HT-29 (cell line): ENCODE results near the gene CDC23. TPM values are rescaled to one million over a fixed set of nuclear protein-coding genes. Genes with fewer than 3 reads are reported as not detected.
"Not testable (repeated sequence)": the region's sequence is repeated elsewhere in the genome, so short reads cannot be mapped to it uniquely, and the experiment has no call there.

ENCODE experiments used
- DNase-seq: peaks from one replicate; pipeline ENCODE4 v3.0.0-alpha.2; 2015; ENCODE audit warnings: low spot score
- total RNA-seq: library from RNA; depleted of rRNA; stranded (reverse); fragments of >200 nt; shearing (Covaris generic); gene quantifications from 2 replicates; pipeline ENCODE4 v1.2.3, GENCODE V29; 2014; rRNA removed

Gene CDC23
- total RNA-seq, 1 experiment from 2014 or later, result 7.3 TPM

DNA sequence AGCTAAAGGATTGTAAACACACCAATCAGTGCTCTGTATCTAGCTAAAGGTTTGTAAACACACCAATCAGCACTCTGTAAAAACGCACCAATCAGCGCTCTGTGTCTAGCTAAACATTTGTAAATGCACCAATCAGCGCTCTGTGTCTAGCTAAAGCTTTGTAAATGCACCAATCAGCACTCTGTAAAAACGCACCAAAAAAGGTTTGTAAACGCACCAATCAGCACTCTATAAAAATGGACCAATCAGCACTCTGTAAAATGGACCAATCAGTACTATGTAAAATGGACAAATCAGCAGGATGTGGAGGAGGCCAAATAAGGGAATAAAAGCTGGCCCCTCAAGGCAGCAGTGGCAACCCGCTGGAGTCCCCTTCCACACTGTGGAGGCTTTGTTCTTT is 69.5 kb downstream of the CDC23 start:
- not testable (repeated sequence) for DNase-seq

DNA sequence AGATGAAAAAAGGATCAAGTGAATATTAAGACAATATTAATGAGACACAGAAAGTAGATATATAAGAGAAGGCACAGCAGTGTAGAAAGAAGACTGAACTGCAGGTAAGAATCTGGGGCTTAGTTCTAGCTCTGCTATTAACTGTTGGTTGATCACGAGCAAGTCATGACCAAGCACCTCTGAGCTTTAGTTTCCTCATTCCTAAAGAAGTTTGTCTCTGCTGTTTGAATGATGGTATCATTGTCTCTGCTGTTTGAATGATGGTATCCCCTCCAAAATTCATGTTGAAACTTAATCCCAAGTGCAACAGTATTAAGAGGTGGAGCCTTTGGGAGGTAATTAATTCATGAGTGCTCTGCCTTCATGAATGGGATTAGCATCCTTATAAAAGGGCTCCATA is 71.4 kb downstream of the CDC23 start:
- no peak for DNase-seq

DNA sequence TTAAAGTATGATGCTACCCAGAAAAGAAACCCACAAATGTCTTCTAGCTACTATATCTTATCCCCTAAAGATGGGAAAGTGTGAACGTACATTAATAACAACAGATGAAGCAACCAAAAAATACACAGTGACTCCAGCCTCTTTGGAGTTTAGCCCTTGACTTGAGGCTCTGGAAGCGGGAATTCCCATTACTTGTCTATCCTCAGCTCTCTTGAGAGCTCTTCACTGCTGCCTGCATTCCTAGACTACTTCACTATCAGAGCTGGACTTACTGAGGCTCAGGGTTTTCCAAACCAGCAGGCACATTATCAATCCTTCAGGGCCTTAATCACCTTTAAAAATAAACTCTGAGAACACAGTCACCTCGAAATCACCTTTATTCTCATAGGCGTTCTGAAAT is 72.9 kb downstream of the CDC23 start:
- DNase-seq, result no peak

DNA sequence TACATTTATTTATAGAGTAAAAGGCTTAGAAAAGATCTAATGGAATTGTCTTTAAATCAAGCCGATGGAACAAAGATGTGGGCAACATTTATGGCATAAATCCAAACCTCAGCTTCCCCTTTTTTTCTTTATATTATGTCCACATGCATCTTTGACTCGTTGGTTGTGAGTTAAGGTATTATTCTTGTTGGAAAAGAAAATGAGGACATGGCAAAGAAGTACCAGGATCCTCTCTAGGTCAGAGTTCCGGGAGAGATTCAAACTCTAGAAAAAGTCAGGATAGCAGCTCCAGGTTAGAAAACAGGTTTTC is 73.4 kb downstream of the CDC23 start:
- no peak for DNase-seq

DNA sequence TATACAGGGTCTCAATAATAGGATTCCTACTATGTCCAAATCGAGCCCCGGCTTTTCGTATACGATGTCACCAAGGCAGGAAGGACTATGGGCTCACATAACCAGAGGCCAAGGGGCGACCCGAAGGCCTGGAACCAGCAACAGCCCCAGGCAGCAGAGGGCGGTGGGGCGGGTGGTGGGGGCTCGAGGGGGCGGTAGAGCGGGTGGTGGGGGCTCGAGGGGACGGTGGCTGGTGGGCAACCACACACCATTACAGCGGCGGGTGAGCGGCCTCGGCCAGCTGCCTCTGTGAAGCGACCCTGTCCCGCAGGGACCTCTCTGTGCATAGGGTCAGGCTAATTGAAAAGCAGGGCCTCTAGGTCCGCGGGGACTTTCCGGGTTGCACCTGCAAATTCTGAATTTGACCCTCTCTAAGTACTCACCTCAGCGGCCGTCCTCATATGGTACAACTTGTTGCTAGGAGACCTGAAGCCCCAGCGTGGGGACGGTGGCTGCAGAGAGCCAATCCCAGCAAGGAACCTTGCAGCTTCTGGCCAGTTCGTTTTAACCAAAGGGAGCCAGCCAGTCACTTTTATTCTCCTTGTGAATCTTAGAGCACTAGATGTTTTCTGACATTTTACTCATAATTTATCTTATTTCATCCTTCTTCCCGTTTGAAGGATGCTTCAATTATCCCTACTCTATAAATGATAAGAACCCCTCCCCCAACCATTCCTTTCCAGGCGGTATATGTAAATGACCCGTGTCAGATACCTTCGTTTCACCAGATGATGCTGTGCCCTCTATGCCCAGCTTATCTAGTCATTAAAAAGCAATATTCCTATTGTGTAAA is 74.0 kb downstream of the CDC23 start, which contains the start of gene NME5:
TSS of gene NME5 (minus strand) at position 480 of the 832 bp plus-strand sequence. CDS start 648 bp downstream, outside the sequence.
- DNase-seq, result no peak

Other genes with a start within 250 kb of the CDC23 start
- 6.6 and 15.2 TPM in 2 replicates for gene FAM13B, start 180.2 kb downstream of the CDC23 start, total RNA-seq
- gene WNT8A, start 129.3 kb downstream of the CDC23 start, total RNA-seq, result not detected in 2 replicates
- gene NME5, start 73.9 kb downstream of the CDC23 start, total RNA-seq, result not detected in 2 replicates
- 34.7 and 44.4 TPM in 2 replicates for gene BRD8, start 34.7 kb downstream of the CDC23 start, total RNA-seq
- 32.7 and 36.8 TPM in 2 replicates for gene KIF20A, start 34.2 kb downstream of the CDC23 start, total RNA-seq
- not detected in 2 replicates for gene GFRA3, start 61.3 kb upstream of the CDC23 start, total RNA-seq
- gene CDC25C, start 118.5 kb upstream of the CDC23 start, total RNA-seq, result 13.4 and 13.6 TPM in 2 replicates
- gene FAM53C, start 124.9 kb upstream of the CDC23 start, total RNA-seq, result 30.4 and 37.5 TPM in 2 replicates
- 34.9 and 36.2 TPM in 2 replicates for gene KDM3B, start 139.4 kb upstream of the CDC23 start, total RNA-seq
- 0.03 and 0.05 TPM in 2 replicates for gene REEP2, start 225.7 kb upstream of the CDC23 start, total RNA-seq